Smooth muscle cell (in vitro differentiated cells): ENCODE results near the gene ZBTB12. TPM values are rescaled to one million over a fixed set of nuclear protein-coding genes. Genes with fewer than 3 reads are reported as not detected.

Experiments
- DNase-seq: peaks from one replicate; lab custom pipeline; 2025; ENCODE audit not compliant: unreplicated experiment; lab: John Stamatoyannopoulos, UW
- H2AFZ ChIP-seq: fragments of 200-600 bp; sonication (generic); 2 replicates; pipeline ENCODE4 v1.6.0; 2016; ENCODE audit warnings: antibody characterized with exemption, low read depth, mild to moderate bottlenecking
- H3F3A ChIP-seq: fragments of 200-600 bp; sonication (generic); 2 replicates; pipeline ENCODE4 v1.6.0; 2017; ENCODE audit warnings: antibody characterized with exemption, low read depth
- H3K27ac ChIP-seq: fragments of 200-600 bp; sonication (generic); 2 replicates; pipeline ENCODE4 v1.5.1; 2016; ENCODE audit warnings: low read depth, mild to moderate bottlenecking
- H3K27me3 ChIP-seq: fragments of 200-600 bp; sonication (generic); 2 replicates; pipeline ENCODE4 v1.6.1; 2016; ENCODE audit warnings: low read depth, mild to moderate bottlenecking
- H3K36me3 ChIP-seq: fragments of 200-600 bp; sonication (generic); 2 replicates; pipeline ENCODE4 v1.5.1; 2016; ENCODE audit warnings: low read depth
- H3K4me1 ChIP-seq: fragments of 200-600 bp; sonication (generic); 2 replicates; pipeline ENCODE4 v1.5.1; 2016; ENCODE audit warnings: low read depth
- H3K4me2 ChIP-seq: fragments of 200-600 bp; sonication (generic); 2 replicates; pipeline ENCODE4 v1.6.0; 2016; ENCODE audit warnings: mild to moderate bottlenecking
- H3K4me3 ChIP-seq: fragments of 200-600 bp; sonication (generic); 2 replicates; pipeline ENCODE4 v1.5.1; 2016; ENCODE audit warnings: mild to moderate bottlenecking
- H3K79me2 ChIP-seq: fragments of 200-600 bp; sonication (generic); 2 replicates; pipeline ENCODE4 v1.6.0; 2016; ENCODE audit warnings: low read depth, mild to moderate bottlenecking
- H3K9ac ChIP-seq: fragments of 200-600 bp; sonication (generic); 2 replicates; pipeline ENCODE4 v1.6.0; 2016; ENCODE audit warnings: low read depth
- H3K9me3 ChIP-seq: fragments of 200-600 bp; sonication (generic); replicated peaks from 2 replicates; pipeline ENCODE4 v1.5.1; 2016; ENCODE audit warnings: low read depth
- H4K20me1 ChIP-seq: fragments of 200-600 bp; sonication (generic); 2 replicates; pipeline ENCODE4 v1.6.0; 2016; ENCODE audit warnings: low read depth
- WGBS: methylation state at CpG from one replicate; pipeline ENCODE4 v1.1.7; 2016; ENCODE audit warnings: low lambda C conversion rate; 5-methylcytosine and 5-hydroxymethylcytosine counted together
- polyA plus RNA-seq: library from polyadenylated mRNA; unstranded; fragments of >200 nt; fragmentation: Nextera tagmentation; extraction: Ambion mirVana; gene quantifications from 2 replicates; pipeline ENCODE4 v1.2.1, GENCODE V29; 2016
- total RNA-seq: library from RNA; depleted of rRNA; stranded (reverse); fragments of >200 nt; gene quantifications from 2 replicates; pipeline ENCODE4 v1.2.3, GENCODE V29; 2014
- TF ChIP-seq, protein P1 (sequence below): fragments of 200-600 bp; sonication (generic); IDR thresholded peaks from 2 replicates; pipeline ENCODE4 v1.5.1; 2017; ENCODE audit warnings: borderline replicate concordance, mild to moderate bottlenecking, antibody characterized with exemption; ENCODE audit not compliant: insufficient read depth, poor library complexity, severe bottlenecking

Gene ZBTB12
- total and polyA plus RNA-seq, 2 experiments from 2014 or later: 0.04 TPM; not detected in 1

DNA sequence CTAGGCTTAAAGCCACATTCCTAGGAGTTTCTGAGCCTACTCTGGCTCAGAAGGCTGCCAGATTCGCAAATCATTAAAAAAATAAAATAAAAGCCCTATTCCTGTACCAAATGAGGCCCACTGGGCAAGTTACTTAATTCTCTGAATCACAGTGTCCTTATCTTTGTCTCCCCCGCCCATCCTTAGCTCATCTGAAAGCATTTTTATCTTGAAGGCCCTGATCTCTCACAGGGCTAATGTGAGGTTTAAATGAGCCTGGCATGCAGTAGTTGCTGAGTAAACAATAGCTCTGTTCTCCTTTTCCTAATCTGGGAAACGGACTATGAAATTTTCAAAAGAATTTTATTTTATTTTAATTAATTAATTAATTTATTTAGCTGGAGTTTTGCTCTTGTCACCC lies 2.1 kb upstream of the ZBTB12 start:
- H3K9ac ChIP-seq: no peak overlapping the region
- no peak overlapping the region for H3K27ac ChIP-seq
- peaks cover 18% of the 10 kb centered on the region for H3F3A ChIP-seq
- WGBS: 51% methylated on average over 3 of the region's 3 CpGs
- no peaks in the 10 kb centered on the region for H4K20me1 ChIP-seq
- DNase-seq: no peak
- H3K4me3 ChIP-seq: no peak overlapping the region
- peaks cover 16% of the 10 kb centered on the region for H3K4me1 ChIP-seq
- no peaks in the 10 kb centered on the region for H3K27me3 ChIP-seq
- no peaks in the 10 kb centered on the region for H3K9me3 ChIP-seq
- H3K79me2 ChIP-seq: no peaks in the 10 kb centered on the region
- H2AFZ ChIP-seq: no peak overlapping the region
- no peaks in the 10 kb centered on the region for H3K36me3 ChIP-seq
- H3K4me2 ChIP-seq: no peak overlapping the region
- TF ChIP-seq, protein P1, sequence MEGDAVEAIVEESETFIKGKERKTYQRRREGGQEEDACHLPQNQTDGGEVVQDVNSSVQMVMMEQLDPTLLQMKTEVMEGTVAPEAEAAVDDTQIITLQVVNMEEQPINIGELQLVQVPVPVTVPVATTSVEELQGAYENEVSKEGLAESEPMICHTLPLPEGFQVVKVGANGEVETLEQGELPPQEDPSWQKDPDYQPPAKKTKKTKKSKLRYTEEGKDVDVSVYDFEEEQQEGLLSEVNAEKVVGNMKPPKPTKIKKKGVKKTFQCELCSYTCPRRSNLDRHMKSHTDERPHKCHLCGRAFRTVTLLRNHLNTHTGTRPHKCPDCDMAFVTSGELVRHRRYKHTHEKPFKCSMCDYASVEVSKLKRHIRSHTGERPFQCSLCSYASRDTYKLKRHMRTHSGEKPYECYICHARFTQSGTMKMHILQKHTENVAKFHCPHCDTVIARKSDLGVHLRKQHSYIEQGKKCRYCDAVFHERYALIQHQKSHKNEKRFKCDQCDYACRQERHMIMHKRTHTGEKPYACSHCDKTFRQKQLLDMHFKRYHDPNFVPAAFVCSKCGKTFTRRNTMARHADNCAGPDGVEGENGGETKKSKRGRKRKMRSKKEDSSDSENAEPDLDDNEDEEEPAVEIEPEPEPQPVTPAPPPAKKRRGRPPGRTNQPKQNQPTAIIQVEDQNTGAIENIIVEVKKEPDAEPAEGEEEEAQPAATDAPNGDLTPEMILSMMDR: no peak

DNA sequence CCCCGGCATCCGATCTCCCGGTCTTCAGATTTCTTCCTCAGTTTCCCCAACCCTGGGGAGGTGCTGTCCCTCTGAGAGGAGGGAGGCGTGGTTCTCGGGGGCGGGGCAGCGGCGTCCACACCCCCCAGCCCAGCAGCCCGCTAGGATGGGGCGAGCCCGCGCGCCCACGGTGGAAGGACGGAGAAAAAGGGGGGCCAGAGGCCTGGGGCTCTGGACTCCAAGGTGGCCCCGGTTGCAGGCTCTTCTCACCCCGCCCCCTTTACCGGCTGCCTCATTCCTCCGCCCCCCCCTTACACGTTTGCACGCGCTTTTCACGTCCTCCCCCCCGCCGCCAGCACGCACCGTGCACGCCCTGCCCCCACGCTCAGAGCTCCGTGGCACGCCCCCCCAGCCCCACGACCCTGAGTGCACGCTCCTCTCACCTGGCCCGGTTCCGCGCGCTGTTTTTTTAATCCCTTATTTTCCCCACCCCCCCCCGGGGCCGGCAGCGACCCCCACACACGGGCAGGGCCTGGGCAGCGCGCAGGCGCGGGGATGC lies 402 bp downstream of the ZBTB12 start:
- H3F3A ChIP-seq: peaks cover 9% of the 10 kb centered on the region
- DNase-seq: peak; percentile 69
- no peaks in the 10 kb centered on the region for H3K79me2 ChIP-seq
- H3K9me3 ChIP-seq: no peaks in the 10 kb centered on the region
- H3K9ac ChIP-seq: peak overlapping the region; percentile 9
- H3K4me2 ChIP-seq: peak overlapping the region; percentile 85
- no peaks in the 10 kb centered on the region for H3K27me3 ChIP-seq
- H3K36me3 ChIP-seq: no peaks in the 10 kb centered on the region
- 7% methylated on average over 17 of the region's 45 CpGs for WGBS
- H3K27ac ChIP-seq: peak overlapping the region; percentile 48
- TF ChIP-seq, protein P1: no peak
- peak overlapping the region; percentile 67 for H3K4me3 ChIP-seq
- H4K20me1 ChIP-seq: peaks cover 4% of the 10 kb centered on the region
- no peak overlapping the region for H2AFZ ChIP-seq
- H3K4me1 ChIP-seq: peaks cover 16% of the 10 kb centered on the region

DNA sequence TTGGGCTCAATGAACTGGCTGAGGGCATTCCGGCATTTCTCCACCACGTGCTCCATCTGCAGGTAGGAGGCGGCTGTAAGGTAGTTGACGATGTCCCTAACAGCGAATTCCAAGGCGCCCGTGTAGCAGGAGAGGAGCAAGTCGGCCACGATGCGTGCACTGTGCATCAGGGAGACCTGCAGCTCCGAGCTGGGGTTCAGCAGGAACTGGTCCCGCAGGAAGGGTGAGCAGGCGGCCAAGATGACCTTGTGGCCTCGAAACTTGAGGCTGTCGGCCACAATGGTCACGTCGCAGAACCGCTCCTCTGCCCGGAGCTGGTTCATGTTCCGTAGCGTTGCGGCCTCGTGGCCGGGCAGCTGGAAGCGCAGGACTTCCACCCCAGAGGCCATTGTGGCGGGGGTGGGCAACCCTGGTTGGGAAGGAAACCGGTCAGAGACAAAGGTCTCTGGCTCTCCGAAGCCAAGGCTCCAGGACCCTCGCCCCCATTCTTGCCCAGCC lies 920 bp downstream of the ZBTB12 start:
- Histone ChIP-seq H2AFZ (no peak overlapping the region), H3K9ac (no peak overlapping the region), H3K9me3 (no peaks in the 10 kb centered on the region), H3K27me3 (no peaks in the 10 kb centered on the region), H3K4me2 (peak overlapping the region; percentile 85), H3K36me3 (no peaks in the 10 kb centered on the region), H3F3A (peaks cover 9% of the 10 kb centered on the region), H3K79me2 (no peaks in the 10 kb centered on the region), H3K4me1 (peaks cover 14% of the 10 kb centered on the region), H4K20me1 (peaks cover 4% of the 10 kb centered on the region), H3K4me3 (peak overlapping the region; percentile 67), H3K27ac (peak overlapping the region; percentile 48)
- WGBS: 67% methylated on average over 29 of the region's 29 CpGs
- DNase-seq: no peak
- TF ChIP-seq, protein P1: no peak
